Neural progenitor cell (in vitro differentiated cells): ENCODE results near the gene CCDC126.

Experiments used
- EZH2 ChIP-seq: fragments of 200-600 bp; sonication (generic); IDR thresholded peaks from 2 replicates; pipeline ENCODE4 v1.6.1; 2017; ENCODE audit warnings: antibody characterized with exemption, mild to moderate bottlenecking, moderate library complexity
- EZH2phosphoT487 ChIP-seq: fragments of 200-600 bp; sonication (generic); IDR thresholded peaks from 2 replicates; pipeline ENCODE4 v1.6.1; 2017; ENCODE audit warnings: antibody characterized with exemption
- TF ChIP-seq, protein P1 (sequence below): fragments of 200-600 bp; sonication (generic); IDR thresholded peaks from 2 replicates; pipeline ENCODE4 v1.5.1; 2017; ENCODE audit warnings: antibody characterized with exemption, mild to moderate bottlenecking

DNA sequence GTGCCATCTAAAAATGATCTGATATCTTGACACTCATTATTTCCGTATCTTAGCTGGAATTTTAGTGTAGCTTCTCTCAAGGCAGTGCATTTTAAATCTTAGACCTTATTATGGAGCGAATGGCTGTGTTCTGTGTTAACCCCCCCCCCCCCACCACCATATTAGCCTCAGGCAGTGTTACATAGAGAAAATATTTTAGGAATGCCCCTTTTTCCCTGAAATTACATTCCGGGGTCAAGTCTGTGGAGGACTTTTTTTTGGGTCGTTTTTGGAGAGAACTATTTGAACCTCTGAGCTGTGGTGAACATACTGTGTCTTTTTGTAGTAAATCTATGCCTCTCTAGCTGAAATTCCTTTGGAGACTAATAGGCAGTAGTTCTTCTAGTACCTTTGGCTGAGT is 3.1 kb downstream of the CCDC126 start:
- TF ChIP-seq EZH2phosphoT487 (no peak), EZH2 (no peak)
- TF ChIP-seq, protein P1, sequence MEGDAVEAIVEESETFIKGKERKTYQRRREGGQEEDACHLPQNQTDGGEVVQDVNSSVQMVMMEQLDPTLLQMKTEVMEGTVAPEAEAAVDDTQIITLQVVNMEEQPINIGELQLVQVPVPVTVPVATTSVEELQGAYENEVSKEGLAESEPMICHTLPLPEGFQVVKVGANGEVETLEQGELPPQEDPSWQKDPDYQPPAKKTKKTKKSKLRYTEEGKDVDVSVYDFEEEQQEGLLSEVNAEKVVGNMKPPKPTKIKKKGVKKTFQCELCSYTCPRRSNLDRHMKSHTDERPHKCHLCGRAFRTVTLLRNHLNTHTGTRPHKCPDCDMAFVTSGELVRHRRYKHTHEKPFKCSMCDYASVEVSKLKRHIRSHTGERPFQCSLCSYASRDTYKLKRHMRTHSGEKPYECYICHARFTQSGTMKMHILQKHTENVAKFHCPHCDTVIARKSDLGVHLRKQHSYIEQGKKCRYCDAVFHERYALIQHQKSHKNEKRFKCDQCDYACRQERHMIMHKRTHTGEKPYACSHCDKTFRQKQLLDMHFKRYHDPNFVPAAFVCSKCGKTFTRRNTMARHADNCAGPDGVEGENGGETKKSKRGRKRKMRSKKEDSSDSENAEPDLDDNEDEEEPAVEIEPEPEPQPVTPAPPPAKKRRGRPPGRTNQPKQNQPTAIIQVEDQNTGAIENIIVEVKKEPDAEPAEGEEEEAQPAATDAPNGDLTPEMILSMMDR = no peak
